ENCODE data around the gene SETBP1.

DNA sequence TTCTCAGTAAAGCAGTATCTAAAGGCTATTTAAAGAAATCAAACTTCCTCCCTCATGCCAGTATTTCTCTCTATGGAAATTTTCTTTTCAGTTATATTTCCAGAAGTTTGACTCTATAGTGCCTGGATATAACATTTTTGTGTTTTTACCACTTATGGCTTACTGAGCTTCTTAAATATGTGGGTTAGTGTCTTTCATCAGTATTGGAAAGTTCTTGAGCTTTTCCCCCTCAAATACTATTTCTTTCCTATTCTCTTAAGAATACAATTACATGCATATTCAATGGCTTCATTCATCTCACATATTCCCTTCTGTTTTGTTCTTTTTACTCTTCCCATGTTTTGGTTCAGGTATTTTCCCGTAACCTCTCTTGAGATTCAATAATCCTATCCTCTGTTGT, 432.0 kb downstream of the SETBP1 start:
- TF ChIP-seq, protein P1, sequence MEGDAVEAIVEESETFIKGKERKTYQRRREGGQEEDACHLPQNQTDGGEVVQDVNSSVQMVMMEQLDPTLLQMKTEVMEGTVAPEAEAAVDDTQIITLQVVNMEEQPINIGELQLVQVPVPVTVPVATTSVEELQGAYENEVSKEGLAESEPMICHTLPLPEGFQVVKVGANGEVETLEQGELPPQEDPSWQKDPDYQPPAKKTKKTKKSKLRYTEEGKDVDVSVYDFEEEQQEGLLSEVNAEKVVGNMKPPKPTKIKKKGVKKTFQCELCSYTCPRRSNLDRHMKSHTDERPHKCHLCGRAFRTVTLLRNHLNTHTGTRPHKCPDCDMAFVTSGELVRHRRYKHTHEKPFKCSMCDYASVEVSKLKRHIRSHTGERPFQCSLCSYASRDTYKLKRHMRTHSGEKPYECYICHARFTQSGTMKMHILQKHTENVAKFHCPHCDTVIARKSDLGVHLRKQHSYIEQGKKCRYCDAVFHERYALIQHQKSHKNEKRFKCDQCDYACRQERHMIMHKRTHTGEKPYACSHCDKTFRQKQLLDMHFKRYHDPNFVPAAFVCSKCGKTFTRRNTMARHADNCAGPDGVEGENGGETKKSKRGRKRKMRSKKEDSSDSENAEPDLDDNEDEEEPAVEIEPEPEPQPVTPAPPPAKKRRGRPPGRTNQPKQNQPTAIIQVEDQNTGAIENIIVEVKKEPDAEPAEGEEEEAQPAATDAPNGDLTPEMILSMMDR (conservative IDR thresholded peaks at IDR 0.05; ENCODE audit: low read depth, low read length), result no peak
- no peak for TF ChIP-seq EZH2 (IDR thresholded peaks at IDR 0.05; ENCODE audit: borderline replicate concordance, low read depth, low read length, poor library complexity, severe bottlenecking)
